Measurements from ENCODE around the gene MT1F. TPM values are rescaled to one million over a fixed set of nuclear protein-coding genes. Genes with fewer than 3 reads are reported as not detected.

Gene MT1F
- total and polyA plus RNA-seq, 2 of the 4 experiments (the other 2 are of a cell fraction), result 0.56 TPM; not detected in 1

DNA sequence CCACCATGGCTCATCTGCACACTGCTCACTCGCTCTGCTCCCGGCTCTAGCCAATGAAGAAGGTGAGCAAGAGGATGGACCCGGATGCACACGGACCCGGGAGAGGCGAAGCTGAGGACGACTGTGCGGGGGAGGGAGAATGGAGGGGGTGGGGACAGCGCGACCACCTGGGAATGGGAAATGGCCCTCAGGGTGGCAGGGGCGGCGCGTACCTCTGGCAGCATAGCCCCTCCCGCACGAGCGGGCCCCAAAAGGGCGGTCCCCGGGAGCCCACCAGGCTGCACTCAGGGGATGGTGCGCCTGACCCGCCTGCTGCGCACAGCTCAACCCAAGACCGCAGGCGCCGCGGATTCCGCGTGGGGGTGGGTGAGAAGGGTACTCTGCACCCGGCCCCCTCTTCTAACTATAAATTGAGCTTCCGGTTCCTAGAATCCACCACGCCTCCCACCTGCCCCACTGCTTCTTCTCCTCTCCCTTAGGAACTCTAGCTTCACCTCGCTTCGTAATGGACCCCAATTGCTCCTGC, 18.0 kb downstream of the MT1F start:
- no peaks in the 10 kb centered on the region for H3K79me1 ChIP-seq (ENCODE audit: low read depth in 1 of 2, low read length in 2 of 2)
- H3K4me2 ChIP-seq (ENCODE audit: low read depth, low read length), result no peak overlapping the region
- H2BK20ac ChIP-seq (ENCODE audit: low read depth, low read length), result no peak overlapping the region
- peaks cover 4% of the 10 kb centered on the region; the same call in 1 of the 2 replicates for H4K20me1 ChIP-seq (ENCODE audit: insufficient read depth, low read length)
- no peak overlapping the region for H3K18ac ChIP-seq (ENCODE audit: low read depth, low read length)
- H3K56ac ChIP-seq (ENCODE audit: extremely low read depth, insufficient read depth, low read length), result no peak overlapping the region
- no peaks in the 10 kb centered on the region for H3K9me3 ChIP-seq (ENCODE audit: control insufficient read depth, insufficient read depth, low read length)
- H3K4me1 ChIP-seq (ENCODE audit: control insufficient read depth, insufficient read depth, low read length), result peaks cover 13% of the 10 kb centered on the region
- H3K9ac ChIP-seq (ENCODE audit: low read depth, low read length), result no peak overlapping the region
- H4K8ac ChIP-seq (ENCODE audit: low read depth in 2 of 2, low read length in 2 of 2), result no peak overlapping the region
- ChIA-PET POLR2A (ENCODE audit: unreplicated experiment) (no interaction called here), CTCF (no interaction called here)
- peaks cover 24% of the 10 kb centered on the region for H3K27me3 ChIP-seq (ENCODE audit: control insufficient read depth, insufficient read depth, low read length)
- no peak overlapping the region for H2AFZ ChIP-seq (replicated peaks; ENCODE audit: low read length, poor library complexity)
- H4K5ac ChIP-seq (ENCODE audit: low read depth, low read length), result no peak overlapping the region
- no peak overlapping the region for H3K23ac ChIP-seq (ENCODE audit: low read depth, low read length)
- ATAC-seq (ENCODE audit: low read depth) (no peak), DNase-seq (no peak)
- H2AK9ac ChIP-seq (replicated peaks; ENCODE audit: low read depth, low read length, poor library complexity), result no peak overlapping the region
- no peaks in the 10 kb centered on the region for H3K36me3 ChIP-seq (ENCODE audit: control insufficient read depth, insufficient read depth, low read length)
- intact Hi-C loops (cut with micrococcal nuclease), result no loop called here
- no peak overlapping the region for H3K27ac ChIP-seq (ENCODE audit: insufficient read depth, low read length)
- peaks cover 5% of the 10 kb centered on the region for H3K9me1 ChIP-seq (ENCODE audit: insufficient read depth, low read length)
- dilution Hi-C loops (cut with HindIII; ENCODE audit: low sequenced_read_pairs, unreplicated experiment), result no loop called here
- no peak overlapping the region for H3K4me3 ChIP-seq (ENCODE audit: insufficient read depth, low read depth, low read length)
- no peak for TF ChIP-seq FOS (IDR thresholded peaks at IDR 0.05; ENCODE audit: low read depth, low read length)
- TF ChIP-seq NFE2L2 (IDR thresholded peaks at IDR 0.05; ENCODE audit: low read depth, low read length), result no peak
- TF ChIP-seq BHLHE40 (IDR thresholded peaks at IDR 0.05; ENCODE audit: low read depth, low read length), result no peak
- no peak for TF ChIP-seq MAFK (IDR thresholded peaks at IDR 0.05; ENCODE audit: low read depth, low read length)
- TF ChIP-seq MAZ (IDR thresholded peaks at IDR 0.05; ENCODE audit: borderline replicate concordance, low read depth, low read length), result no peak
- no peak for TF ChIP-seq MXI1 (IDR thresholded peaks at IDR 0.05; ENCODE audit: borderline replicate concordance, low read depth, low read length)
- no peak for TF ChIP-seq RCOR1 (IDR thresholded peaks at IDR 0.05; ENCODE audit: insufficient replicate concordance, low read length)
- TF ChIP-seq, protein P1, sequence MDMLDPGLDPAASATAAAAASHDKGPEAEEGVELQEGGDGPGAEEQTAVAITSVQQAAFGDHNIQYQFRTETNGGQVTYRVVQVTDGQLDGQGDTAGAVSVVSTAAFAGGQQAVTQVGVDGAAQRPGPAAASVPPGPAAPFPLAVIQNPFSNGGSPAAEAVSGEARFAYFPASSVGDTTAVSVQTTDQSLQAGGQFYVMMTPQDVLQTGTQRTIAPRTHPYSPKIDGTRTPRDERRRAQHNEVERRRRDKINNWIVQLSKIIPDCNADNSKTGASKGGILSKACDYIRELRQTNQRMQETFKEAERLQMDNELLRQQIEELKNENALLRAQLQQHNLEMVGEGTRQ (IDR thresholded peaks at IDR 0.05; ENCODE audit: low read depth, low read length), result no peak
- TF ChIP-seq CEBPB (IDR thresholded peaks at IDR 0.05; ENCODE audit: low read depth, low read length), result no peak
- no peak for TF ChIP-seq RFX5 (IDR thresholded peaks at IDR 0.05; ENCODE audit: low read depth, low read length)
- no peak for TF ChIP-seq RAD21 (IDR thresholded peaks at IDR 0.05; ENCODE audit: low read length)
- no peak for TF ChIP-seq CHD1 (IDR thresholded peaks at IDR 0.05; ENCODE audit: low read depth, low read length)
- TF ChIP-seq, protein P2, sequence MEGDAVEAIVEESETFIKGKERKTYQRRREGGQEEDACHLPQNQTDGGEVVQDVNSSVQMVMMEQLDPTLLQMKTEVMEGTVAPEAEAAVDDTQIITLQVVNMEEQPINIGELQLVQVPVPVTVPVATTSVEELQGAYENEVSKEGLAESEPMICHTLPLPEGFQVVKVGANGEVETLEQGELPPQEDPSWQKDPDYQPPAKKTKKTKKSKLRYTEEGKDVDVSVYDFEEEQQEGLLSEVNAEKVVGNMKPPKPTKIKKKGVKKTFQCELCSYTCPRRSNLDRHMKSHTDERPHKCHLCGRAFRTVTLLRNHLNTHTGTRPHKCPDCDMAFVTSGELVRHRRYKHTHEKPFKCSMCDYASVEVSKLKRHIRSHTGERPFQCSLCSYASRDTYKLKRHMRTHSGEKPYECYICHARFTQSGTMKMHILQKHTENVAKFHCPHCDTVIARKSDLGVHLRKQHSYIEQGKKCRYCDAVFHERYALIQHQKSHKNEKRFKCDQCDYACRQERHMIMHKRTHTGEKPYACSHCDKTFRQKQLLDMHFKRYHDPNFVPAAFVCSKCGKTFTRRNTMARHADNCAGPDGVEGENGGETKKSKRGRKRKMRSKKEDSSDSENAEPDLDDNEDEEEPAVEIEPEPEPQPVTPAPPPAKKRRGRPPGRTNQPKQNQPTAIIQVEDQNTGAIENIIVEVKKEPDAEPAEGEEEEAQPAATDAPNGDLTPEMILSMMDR (conservative IDR thresholded peaks at IDR 0.05; ENCODE audit: low read depth, low read length), result no peak
- TF ChIP-seq SMC3 (IDR thresholded peaks at IDR 0.05; ENCODE audit: low read depth, low read length), result no peak
- TF ChIP-seq, protein P3, sequence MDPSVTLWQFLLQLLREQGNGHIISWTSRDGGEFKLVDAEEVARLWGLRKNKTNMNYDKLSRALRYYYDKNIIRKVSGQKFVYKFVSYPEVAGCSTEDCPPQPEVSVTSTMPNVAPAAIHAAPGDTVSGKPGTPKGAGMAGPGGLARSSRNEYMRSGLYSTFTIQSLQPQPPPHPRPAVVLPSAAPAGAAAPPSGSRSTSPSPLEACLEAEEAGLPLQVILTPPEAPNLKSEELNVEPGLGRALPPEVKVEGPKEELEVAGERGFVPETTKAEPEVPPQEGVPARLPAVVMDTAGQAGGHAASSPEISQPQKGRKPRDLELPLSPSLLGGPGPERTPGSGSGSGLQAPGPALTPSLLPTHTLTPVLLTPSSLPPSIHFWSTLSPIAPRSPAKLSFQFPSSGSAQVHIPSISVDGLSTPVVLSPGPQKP (IDR thresholded peaks at IDR 0.05; ENCODE audit: borderline replicate concordance, low read depth, low read length), result no peak
- TF ChIP-seq POLR2A (IDR thresholded peaks at IDR 0.05; ENCODE audit: low read depth, low read length), result no peak
- in situ Hi-C loops (cut with MboI; ENCODE audit: low sequenced_read_pairs), result no loop called here
- H2BK120ac ChIP-seq (ENCODE audit: low read depth, low read length), result no peak overlapping the region
- no peak overlapping the region for H4K91ac ChIP-seq (ENCODE audit: insufficient read depth, low read depth, low read length)
- H3K14ac ChIP-seq (replicated peaks; ENCODE audit: low read depth, low read length), result no peak overlapping the region
- no peak overlapping the region for H3K4ac ChIP-seq (ENCODE audit: low read depth, low read length)
- H2BK15ac ChIP-seq (ENCODE audit: low read depth, low read length), result no peak overlapping the region
- no peak overlapping the region for H2AK5ac ChIP-seq (ENCODE audit: low read depth, low read length)
- no CpG with 5 or more reads among the region's 32 CpGs for WGBS, 2 experiments (ENCODE audit: extremely low coverage in 2 of 2, insufficient read length in 1 of 2)
- no TSS peak for BruUV-seq (replicated peaks)
- H2BK5ac ChIP-seq (ENCODE audit: low read depth, low read length, poor library complexity, severe bottlenecking), result no peak overlapping the region
